Dedifferentiated amniotic fluid mesenchymal stem cell (primary cell): Measurements from ENCODE around the gene SKIC8.

Source experiments
- DNase-seq: peaks from one replicate; pipeline ENCODE4 v3.0.0-alpha.2; 2016; ENCODE audit errors: extremely low spot score

The SKIC8 gene

GRCh38 chr15:78291052-78291451 lies 8.4 kb downstream of the SKIC8 start:
- DNase-seq: no peak

- no peak for DNase-seq
Measured at GRCh38 chr15:78290222-78290621, 9.2 kb downstream of the SKIC8 start.

GRCh38 chr15:78284758-78285157 lies 14.7 kb downstream of the SKIC8 start:
- no peak for DNase-seq

GRCh38 chr15:78282324-78282723 lies 17.1 kb downstream of the SKIC8 start:
- no peak for DNase-seq

- DNase-seq: no peak
Measured at GRCh38 chr15:78280319-78281072, 18.9 kb downstream of the SKIC8 start.

- no peak for DNase-seq
Measured at GRCh38 chr15:78276064-78276943, 23.1 kb downstream of the SKIC8 start.

GRCh38 chr15:78274994-78275393 lies 24.4 kb downstream of the SKIC8 start:
- DNase-seq: no peak

- no peak for DNase-seq
Measured at GRCh38 chr15:78272776-78273175, 26.6 kb downstream of the SKIC8 start.

- no peak for DNase-seq
Measured at GRCh38 chr15:78272316-78272715, 27.1 kb downstream of the SKIC8 start.

- DNase-seq: no peak
Measured at GRCh38 chr15:78266806-78267205, 32.6 kb downstream of the SKIC8 start.

GRCh38 chr15:78266229-78266628 lies 33.2 kb downstream of the SKIC8 start:
- no peak for DNase-seq

- no peak for DNase-seq
Measured at GRCh38 chr15:78265752-78266224, 33.6 kb downstream of the SKIC8 start.

- no peak for DNase-seq
Measured at GRCh38 chr15:78265137-78265460, 34.3 kb downstream of the SKIC8 start.

- DNase-seq: no peak
Measured at GRCh38 chr15:78264304-78265136, 34.9 kb downstream of the SKIC8 start, which contains the start of gene DNAJA4. Gene DNAJA4, plus strand, starts transcription at chr15:78264562. Its CDS starts 202 bp downstream, at chr15:78264764.

- no peak for DNase-seq
Measured at GRCh38 chr15:78263907-78264303, 35.5 kb downstream of the SKIC8 start.

- DNase-seq: no peak
Measured at GRCh38 chr15:78263351-78263781, 36.0 kb downstream of the SKIC8 start.

- DNase-seq: no peak
Measured at GRCh38 chr15:78261062-78261461, 38.3 kb downstream of the SKIC8 start.

GRCh38 chr15:78260489-78260888 lies 38.9 kb downstream of the SKIC8 start:
- DNase-seq: no peak

GRCh38 chr15:78259232-78259631 lies 40.2 kb downstream of the SKIC8 start:
- no peak for DNase-seq

- no peak for DNase-seq
Measured at GRCh38 chr15:78257681-78258080, 41.7 kb downstream of the SKIC8 start.

- no peak for DNase-seq
Measured at GRCh38 chr15:78256044-78256437, 43.4 kb downstream of the SKIC8 start.
